IMR-90 (cell line): ENCODE data around the gene RHOD.

Experiments
- BHLHE40 ChIP-seq: fragments of 150-350 bp; IDR thresholded peaks from 2 replicates; pipeline ENCODE4 v1.6.1; 2016; ENCODE audit warnings: mild to moderate bottlenecking, low read depth, low read length
- CEBPB ChIP-seq: IDR thresholded peaks from 2 replicates; pipeline ENCODE4 v1.6.1; 2012; ENCODE audit warnings: low read depth, low read length, improper control_type of control experiment
- CTCF ChIP-seq: conservative IDR thresholded peaks from 2 replicates; pipeline ENCODE4 v1.5.1; 2012; ENCODE audit warnings: mild to moderate bottlenecking, low read depth, low read length, improper control_type of control experiment
- FOS ChIP-seq: fragments of 150-350 bp; IDR thresholded peaks from 2 replicates; pipeline ENCODE4 v1.6.1; 2016; ENCODE audit warnings: low read depth, low read length
- MAFK ChIP-seq: IDR thresholded peaks from 2 replicates; pipeline ENCODE4 v1.6.1; 2012; ENCODE audit warnings: low read depth, low read length, improper control_type of control experiment
- MAZ ChIP-seq: IDR thresholded peaks from 2 replicates; pipeline ENCODE4 v1.6.1; 2012; ENCODE audit warnings: low read depth, mild to moderate bottlenecking, low read length, improper control_type of control experiment, moderate library complexity, borderline replicate concordance
- MXI1 ChIP-seq: IDR thresholded peaks from 2 replicates; pipeline ENCODE4 v1.6.1; 2012; ENCODE audit warnings: low read depth, mild to moderate bottlenecking, low read length, moderate library complexity, borderline replicate concordance
- NFE2L2 ChIP-seq: fragments of 150-350 bp; IDR thresholded peaks from 2 replicates; pipeline ENCODE4 v1.6.1; 2016; ENCODE audit warnings: low read depth, mild to moderate bottlenecking, low read length
- POLR2A ChIP-seq: IDR thresholded peaks from 2 replicates; pipeline ENCODE4 v1.6.1; 2012; ENCODE audit warnings: mild to moderate bottlenecking, low read depth, low read length
- RAD21 ChIP-seq: IDR thresholded peaks from 2 replicates; pipeline ENCODE4 v1.6.1; 2012; ENCODE audit warnings: low read length, improper control_type of control experiment
- RCOR1 ChIP-seq: IDR thresholded peaks from 2 replicates; pipeline ENCODE4 v1.6.1; 2012; ENCODE audit warnings: mild to moderate bottlenecking, low read length, improper control_type of control experiment; ENCODE audit not compliant: insufficient replicate concordance
- RFX5 ChIP-seq: IDR thresholded peaks from 2 replicates; pipeline ENCODE4 v1.8.0; 2012; ENCODE audit warnings: low read depth, mild to moderate bottlenecking, low read length, moderate library complexity
- SMC3 ChIP-seq: fragments of 150-350 bp; IDR thresholded peaks from 2 replicates; pipeline ENCODE4 v1.6.1; 2016; ENCODE audit warnings: low read depth, mild to moderate bottlenecking, antibody characterized with exemption, low read length, moderate library complexity
- USF2 ChIP-seq: fragments of 150-350 bp; IDR thresholded peaks from 2 replicates; pipeline ENCODE4 v1.6.1; 2017; ENCODE audit warnings: mild to moderate bottlenecking, antibody characterized with exemption, low read length, low read depth

- TF ChIP-seq POLR2A = no peak
- TF ChIP-seq CTCF = no peak
- peak; percentile 69 for TF ChIP-seq CEBPB
- peak; percentile 53; the same call in 1 of the 2 replicates for TF ChIP-seq BHLHE40
- no peak for TF ChIP-seq MAFK
- peak; percentile 98 for TF ChIP-seq RCOR1
- TF ChIP-seq MAZ = peak; percentile 89
- TF ChIP-seq RAD21 = no peak
- peak; percentile 64; the same call in 1 of the 2 replicates for TF ChIP-seq MXI1
- TF ChIP-seq SMC3 = no peak
- TF ChIP-seq FOS = peak; percentile 49
- peak; percentile 82 for TF ChIP-seq RFX5
- peak; percentile 75 for TF ChIP-seq USF2
- no peak for TF ChIP-seq NFE2L2
Measured at GRCh38 chr11:67054836-67055523, 1.7 kb upstream of the RHOD start.
